GM19193 (cell line): ENCODE measurements around the gene GAL.

Experiments used
- POLR2A ChIP-seq: IDR thresholded peaks from 4 replicates; pipeline ENCODE4 v1.6.1; 2011; ENCODE audit not compliant: insufficient read depth, insufficient read length; ENCODE audit errors: extremely low read depth

Gene GAL

GRCh38 chr11:68688881-68689280 lies 4.5 kb downstream of the GAL start:
- TF ChIP-seq POLR2A: no peak

DNA sequence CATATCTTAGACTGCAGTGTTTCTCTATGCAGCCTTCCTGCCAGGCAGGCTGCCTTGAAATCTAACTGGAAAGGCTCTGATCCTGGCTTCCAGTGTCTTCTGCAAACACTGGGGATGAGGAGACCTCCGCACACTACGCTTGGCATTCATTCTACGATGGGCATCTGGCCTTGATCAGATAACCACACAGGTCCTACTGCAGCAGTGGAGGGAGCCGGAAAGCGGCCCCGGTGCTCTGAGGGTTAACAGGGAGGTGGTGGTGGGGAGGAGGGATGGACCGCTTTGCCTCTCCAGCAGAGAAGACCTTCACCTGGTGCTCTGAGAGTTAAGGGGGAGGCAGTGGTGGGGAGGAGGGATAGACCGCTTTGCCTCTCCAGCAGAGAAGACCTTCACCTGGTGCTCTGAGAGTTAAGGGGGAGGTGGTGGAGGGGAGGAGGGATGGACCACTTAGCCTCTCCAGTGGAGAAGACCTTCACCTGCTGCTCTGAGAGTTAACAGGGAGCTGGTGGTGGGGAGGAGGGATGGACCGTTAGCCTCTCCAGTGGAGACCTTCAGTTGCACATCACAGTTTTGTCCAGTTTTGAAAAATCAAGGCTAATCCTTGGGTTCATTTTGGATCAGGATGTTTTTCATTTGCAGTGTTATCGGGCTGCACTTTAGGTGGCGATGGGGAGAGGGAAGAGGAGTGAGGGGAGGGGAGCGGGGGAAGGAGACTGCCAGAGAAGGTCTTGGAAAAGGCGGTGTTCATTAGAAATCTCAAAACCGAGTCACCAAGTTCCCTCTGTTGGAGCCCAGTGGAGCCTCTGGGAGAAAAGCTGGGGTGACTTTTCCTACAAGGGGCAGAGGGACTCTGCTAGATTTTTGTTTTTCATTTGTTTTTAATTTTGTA lies 5.6 kb downstream of the GAL start:
- no peak for TF ChIP-seq POLR2A

DNA sequence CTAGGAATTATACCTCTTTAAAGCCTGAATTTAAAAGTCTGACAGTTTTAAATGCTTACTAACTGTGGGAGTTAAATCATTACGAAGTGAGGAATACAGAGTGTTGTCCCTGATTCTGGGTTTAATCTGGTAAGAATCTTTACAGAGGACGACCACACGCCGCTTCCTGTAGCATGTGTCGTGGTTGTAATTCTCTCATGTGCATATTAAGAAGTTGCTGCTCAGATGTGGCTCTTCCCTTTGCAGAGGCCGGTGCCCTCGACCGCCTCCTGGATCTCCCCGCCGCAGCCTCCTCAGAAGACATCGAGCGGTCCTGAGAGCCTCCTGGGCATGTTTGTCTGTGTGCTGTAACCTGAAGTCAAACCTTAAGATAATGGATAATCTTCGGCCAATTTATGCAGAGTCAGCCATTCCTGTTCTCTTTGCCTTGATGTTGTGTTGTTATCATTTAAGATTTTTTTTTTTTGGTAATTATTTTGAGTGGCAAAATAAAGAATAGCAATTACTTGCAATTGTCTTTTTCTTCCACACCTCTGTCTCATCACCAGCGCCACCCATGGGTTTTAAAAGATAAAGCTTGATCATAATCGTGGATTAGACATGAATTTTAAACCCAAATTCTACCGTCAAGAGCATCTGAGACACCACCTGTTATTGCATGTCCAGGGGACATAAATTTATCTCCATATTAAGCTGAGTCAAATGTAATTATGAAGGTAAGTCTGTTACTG lies 6.5 kb downstream of the GAL start:
- TF ChIP-seq POLR2A: no peak

DNA sequence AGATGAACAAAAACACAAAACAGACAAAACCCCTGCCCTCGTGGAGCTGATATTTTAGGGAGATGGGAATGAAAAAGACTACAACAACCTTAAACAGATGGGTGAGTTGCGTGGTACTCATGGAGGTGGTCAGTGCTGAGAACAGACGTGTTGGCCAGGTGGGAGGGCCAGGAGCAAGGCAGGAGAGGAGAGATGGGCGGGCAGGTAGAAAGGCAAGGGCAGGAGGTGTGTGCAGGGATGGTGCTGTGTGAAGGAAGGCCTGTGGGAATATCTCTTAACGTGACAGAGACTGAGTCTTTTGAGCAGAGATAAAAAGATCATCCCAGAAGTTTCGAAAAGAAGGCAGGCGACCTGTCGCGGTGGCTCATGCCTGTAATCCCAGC lies 7.0 kb downstream of the GAL start:
- no peak for TF ChIP-seq POLR2A

DNA sequence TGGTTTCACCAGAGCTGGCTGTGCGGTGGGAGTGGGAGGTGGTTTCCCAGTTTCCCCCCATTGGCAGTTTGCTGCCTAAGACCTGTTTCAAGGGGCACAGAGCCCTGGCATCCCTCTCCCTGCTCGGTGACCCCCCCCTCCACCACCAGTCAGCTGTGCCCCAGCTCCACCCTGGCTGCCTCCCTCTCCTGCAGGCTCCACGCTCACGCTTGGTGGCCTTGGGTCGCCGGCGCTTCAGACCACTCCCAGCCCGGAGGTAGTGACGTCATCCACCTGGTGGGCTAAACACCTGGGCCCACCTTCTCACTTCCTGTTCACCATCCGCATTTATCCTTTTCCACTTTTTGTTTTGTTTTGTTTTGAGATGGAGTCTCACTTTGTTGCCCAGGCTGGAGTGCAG lies 7.8 kb downstream of the GAL start:
- no peak for TF ChIP-seq POLR2A

DNA sequence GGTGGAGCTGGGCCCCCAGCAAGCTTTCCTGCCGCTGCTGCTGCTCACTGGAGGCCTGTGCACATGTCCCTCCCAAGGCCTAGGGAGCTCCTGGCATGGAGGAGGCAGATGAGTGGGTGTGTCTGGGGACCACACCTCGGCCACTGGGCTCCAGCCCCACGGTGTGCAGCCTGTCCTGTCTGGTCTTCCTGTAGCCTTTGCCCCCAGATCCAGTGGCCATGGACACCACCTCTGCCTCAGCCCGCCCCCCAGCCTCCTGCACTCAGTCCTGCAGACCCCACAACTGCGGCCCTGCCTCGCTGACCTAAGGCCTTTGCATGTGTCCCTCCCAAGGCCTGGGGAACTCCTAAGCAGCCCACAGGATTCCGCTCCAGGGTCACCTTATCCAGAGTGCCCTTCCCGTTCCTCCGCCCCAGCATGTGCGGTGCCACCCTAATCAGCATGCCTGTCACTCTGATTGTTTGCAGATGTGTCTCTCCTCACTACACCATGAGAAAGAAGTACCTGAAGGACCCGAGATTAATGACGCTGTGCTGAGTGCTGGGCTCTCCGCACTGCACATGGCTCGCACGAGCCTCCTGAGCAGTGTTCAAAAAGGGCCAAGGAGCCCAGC lies 8.6 kb downstream of the GAL start:
- no peak for TF ChIP-seq POLR2A

- TF ChIP-seq POLR2A: no peak
These were observed 9.1 kb downstream of the GAL start for GRCh38 chr11:68693484-68693882.

DNA sequence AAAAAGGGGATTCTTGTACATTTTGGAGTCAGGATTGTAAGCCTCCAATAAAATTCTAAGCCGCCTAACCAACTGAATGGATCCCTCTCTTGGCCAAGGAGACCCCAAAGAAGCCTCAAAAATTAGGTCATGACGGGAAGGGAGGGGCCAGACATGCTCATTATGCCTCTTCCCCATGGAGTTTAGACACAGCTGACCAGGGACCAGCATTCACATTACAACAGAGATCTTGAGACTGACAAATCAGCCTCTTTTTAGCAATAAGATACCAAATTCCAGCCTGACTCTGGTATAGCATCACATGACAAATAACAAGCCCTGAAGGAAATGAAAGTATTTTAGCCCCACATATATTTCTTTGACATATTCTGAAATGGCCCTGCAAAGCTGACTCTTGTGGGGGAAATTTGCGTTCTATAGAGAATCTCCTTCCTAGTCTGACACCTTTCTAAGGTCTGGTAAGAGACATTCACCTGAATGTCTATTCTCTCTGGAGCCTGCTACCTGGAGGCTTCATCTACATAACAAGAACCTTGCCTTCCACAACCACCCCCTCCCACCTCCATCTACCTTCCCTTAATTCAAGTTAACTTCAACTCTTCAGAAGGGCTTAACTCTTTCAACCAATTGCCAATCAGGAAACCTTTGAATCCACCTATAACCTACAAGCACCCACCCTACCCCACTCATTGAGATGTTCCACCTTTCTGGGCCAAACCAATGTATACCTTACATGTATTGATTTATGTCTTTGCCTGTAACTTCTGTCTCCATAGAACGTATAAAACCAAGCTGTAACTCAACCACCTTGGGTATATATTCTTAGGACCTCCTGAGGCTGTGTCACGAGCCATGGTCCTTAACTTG lies 10.3 kb downstream of the GAL start:
- no peak for TF ChIP-seq POLR2A

DNA sequence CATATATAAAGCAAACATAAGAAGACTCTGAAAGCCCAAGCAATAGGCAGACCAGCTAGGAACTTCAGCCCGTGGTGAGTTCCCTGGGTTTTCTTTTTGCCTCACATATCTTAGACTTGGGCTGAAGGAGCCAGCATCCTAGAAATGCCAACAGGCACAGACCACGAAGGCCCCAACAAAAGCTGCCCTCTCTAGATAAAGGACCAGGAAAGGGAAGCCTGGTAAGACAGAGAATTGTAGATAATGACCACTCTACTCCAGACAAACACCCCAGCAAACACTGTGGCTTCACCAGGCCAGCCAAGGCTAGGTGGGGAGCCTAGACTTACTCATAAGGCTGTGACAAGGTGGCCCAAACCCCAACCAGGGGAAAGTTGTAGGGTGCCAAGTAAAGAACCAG lies 11.2 kb downstream of the GAL start:
- TF ChIP-seq POLR2A: no peak

DNA sequence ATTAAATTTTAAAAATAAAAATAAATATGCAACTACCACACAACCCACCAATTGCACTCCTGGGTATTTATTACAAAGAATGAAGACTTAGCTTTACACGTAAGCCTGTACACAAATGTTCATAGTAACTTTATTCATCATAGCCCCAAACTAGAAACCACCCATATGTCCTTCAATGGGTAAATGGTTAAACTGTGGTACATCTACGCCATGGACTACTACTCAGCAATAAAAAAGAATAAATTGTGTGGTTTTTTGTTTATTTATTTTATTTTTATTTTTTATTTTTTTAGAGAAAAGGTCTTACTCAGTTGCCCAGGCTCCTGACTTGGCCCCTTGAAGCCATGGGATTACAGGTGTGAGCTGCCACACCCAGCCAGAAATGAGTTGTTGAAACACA lies 14.6 kb downstream of the GAL start:
- TF ChIP-seq POLR2A: no peak

DNA sequence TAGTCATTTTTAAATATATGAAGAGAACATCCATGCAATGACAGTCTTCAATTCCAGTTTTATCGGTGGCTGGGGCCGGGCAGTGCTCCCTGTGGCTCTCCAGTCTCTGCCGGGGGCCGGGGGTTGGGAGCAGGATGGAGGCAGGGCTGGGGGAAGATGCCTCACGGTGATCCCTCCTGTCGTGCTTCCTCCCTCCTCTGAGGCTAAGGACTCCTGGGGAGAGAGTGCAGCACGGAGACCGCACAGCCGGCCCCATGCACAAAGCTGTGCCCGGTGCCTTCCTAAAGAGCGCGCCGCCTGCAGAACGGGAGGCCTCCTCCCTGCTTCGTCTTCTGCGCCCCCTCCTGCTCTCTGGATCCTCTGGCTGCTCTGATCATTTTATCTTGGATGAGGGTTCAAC lies 20.5 kb downstream of the GAL start:
- no peak for TF ChIP-seq POLR2A

DNA sequence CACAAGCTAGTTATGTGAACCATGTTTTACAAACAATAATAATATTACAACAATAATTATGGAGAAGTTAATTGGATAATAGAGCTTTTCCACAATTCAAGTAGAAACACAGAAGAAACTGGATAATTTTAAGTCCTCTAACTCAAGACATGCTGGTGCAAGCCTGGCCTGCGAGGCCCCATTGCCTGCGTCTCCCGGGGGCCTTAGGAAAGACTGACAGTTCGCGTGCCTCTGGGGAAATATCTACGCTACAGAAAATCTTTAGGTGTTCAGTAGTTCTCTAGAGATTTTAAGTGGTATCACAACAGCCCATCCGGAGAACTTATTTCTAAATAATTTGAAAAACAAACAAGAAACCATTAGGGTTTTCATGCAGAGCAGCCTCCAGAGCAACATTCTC lies 23.2 kb downstream of the GAL start:
- no peak for TF ChIP-seq POLR2A

- no peak for TF ChIP-seq POLR2A
These were observed 24.7 kb downstream of the GAL start for GRCh38 chr11:68709062-68709461.

GRCh38 chr11:68710409-68710808 lies 26.1 kb downstream of the GAL start:
- TF ChIP-seq POLR2A: no peak

- TF ChIP-seq POLR2A: no peak
These were observed 26.8 kb downstream of the GAL start for GRCh38 chr11:68711114-68711513.
